ENCODE measurements around the gene MYH14.

MYH14 gene

DNA sequence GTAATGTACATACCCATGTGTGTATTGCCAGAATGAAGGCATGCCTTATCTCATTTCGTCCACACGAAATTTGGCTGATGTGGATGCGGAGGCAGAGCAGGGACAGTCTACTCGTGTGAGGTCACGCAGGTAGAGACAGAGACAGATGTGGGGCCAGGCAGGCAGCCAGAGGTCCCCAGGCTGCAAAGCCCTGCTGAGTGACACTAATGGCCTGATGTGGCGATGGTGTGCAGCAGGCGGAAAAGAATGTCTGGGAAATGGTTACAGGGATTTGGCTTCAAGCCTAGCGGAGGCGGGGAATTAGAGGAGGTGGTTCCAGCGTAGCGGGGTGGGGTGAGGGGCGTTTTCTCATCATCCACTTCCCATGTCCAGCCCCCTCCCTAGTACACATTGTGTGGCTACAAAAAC is 36.1 kb upstream of the MYH14 start:
- Histone ChIP-seq H3K9me3 (ENCODE audit: insufficient read depth, low read length) (no peaks in the 10 kb centered on the region), H3K4me3 (ENCODE audit: insufficient read depth, low read length, poor library complexity, severe bottlenecking) (no peak overlapping the region), H3F3A (ENCODE audit: insufficient read depth) (no peaks in the 10 kb centered on the region), H3K79me2 (ENCODE audit: insufficient read depth, low read length) (no peaks in the 10 kb centered on the region), H3K9ac (ENCODE audit: low read length) (no peak overlapping the region), H4K20me1 (ENCODE audit: low read depth, low read length) (no peaks in the 10 kb centered on the region), H3K4me2 (ENCODE audit: low read depth, low read length, poor library complexity, severe bottlenecking) (no peak overlapping the region), H2AFZ (ENCODE audit: low read depth, low read length, severe bottlenecking) (no peak overlapping the region), H3K27me3 (ENCODE audit: low read length) (no peaks in the 10 kb centered on the region), H3K36me3 (ENCODE audit: low read length) (no peaks in the 10 kb centered on the region), H3K27ac (ENCODE audit: low read depth, low read length) (no peak overlapping the region), H3K9me2 (replicated peaks; ENCODE audit: insufficient read depth, low read length) (no peaks in the 10 kb centered on the region)
- no peak for TF ChIP-seq EZH2phosphoT487 (conservative IDR thresholded peaks at IDR 0.05; ENCODE audit: low read length)
- TF ChIP-seq, protein P1, sequence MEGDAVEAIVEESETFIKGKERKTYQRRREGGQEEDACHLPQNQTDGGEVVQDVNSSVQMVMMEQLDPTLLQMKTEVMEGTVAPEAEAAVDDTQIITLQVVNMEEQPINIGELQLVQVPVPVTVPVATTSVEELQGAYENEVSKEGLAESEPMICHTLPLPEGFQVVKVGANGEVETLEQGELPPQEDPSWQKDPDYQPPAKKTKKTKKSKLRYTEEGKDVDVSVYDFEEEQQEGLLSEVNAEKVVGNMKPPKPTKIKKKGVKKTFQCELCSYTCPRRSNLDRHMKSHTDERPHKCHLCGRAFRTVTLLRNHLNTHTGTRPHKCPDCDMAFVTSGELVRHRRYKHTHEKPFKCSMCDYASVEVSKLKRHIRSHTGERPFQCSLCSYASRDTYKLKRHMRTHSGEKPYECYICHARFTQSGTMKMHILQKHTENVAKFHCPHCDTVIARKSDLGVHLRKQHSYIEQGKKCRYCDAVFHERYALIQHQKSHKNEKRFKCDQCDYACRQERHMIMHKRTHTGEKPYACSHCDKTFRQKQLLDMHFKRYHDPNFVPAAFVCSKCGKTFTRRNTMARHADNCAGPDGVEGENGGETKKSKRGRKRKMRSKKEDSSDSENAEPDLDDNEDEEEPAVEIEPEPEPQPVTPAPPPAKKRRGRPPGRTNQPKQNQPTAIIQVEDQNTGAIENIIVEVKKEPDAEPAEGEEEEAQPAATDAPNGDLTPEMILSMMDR (IDR thresholded peaks at IDR 0.05; ENCODE audit: insufficient read depth, low read length, poor library complexity, severe bottlenecking) = no peak

DNA sequence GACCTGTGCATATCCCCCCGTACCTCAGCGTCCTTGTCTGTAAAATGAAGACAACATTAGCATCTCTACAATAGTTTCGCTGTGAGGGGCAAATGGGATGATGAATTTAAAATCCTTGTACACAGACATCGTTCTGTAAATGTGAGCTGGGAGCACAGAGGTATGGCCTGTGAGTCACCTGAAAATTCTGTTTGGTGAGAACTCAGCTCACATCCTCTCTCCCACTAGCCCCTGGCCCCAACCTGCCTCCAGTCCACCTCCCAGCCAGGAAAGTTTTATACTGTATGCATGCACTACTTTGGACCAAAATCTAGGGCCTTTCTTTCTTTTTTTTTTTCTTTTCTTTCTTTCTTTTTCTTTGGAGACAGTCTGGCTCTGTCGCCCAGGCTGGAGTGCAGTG is 31.7 kb upstream of the MYH14 start:
- Histone ChIP-seq H3F3A (ENCODE audit: insufficient read depth) (no peaks in the 10 kb centered on the region), H3K79me2 (ENCODE audit: insufficient read depth, low read length) (no peaks in the 10 kb centered on the region), H4K20me1 (ENCODE audit: low read depth, low read length) (no peaks in the 10 kb centered on the region), H3K9ac (ENCODE audit: low read length) (no peak overlapping the region), H3K9me2 (replicated peaks; ENCODE audit: insufficient read depth, low read length) (no peaks in the 10 kb centered on the region), H3K4me2 (ENCODE audit: low read depth, low read length, poor library complexity, severe bottlenecking) (no peak overlapping the region), H3K36me3 (ENCODE audit: low read length) (no peaks in the 10 kb centered on the region), H3K27me3 (ENCODE audit: low read length) (no peaks in the 10 kb centered on the region), H3K9me3 (ENCODE audit: insufficient read depth, low read length) (no peaks in the 10 kb centered on the region), H2AFZ (ENCODE audit: low read depth, low read length, severe bottlenecking) (no peak overlapping the region), H3K27ac (ENCODE audit: low read depth, low read length) (no peak overlapping the region), H3K4me3 (ENCODE audit: insufficient read depth, low read length, poor library complexity, severe bottlenecking) (no peak overlapping the region)
- TF ChIP-seq, protein P1 (IDR thresholded peaks at IDR 0.05; ENCODE audit: insufficient read depth, low read length, poor library complexity, severe bottlenecking) = no peak
- TF ChIP-seq EZH2phosphoT487 (conservative IDR thresholded peaks at IDR 0.05; ENCODE audit: low read length) = no peak

DNA sequence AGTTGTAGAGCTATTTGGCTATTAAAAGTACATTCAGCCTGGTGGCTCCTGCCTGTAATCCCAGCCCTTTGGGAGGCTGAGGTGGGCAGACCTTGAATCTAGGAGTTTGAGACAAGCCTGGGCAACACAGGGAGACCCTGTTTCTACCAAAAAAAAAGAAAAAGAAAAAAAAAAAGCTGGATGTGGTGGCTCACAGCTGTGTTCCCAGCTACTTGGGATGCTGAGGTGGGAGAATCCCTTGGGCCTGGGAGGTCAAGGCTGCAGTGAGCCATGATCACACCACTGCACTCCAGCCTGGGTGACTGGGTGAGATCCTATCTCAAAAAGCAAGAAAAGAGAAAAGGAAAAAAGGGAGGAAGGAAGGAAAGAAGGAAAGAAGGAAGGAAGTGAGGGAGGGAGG is 30.7 kb upstream of the MYH14 start:
- no peak overlapping the region for H3K4me2 ChIP-seq (ENCODE audit: low read depth, low read length, poor library complexity, severe bottlenecking)
- no peaks in the 10 kb centered on the region for H3K9me3 ChIP-seq (ENCODE audit: insufficient read depth, low read length)
- H3K79me2 ChIP-seq (ENCODE audit: insufficient read depth, low read length) = no peaks in the 10 kb centered on the region
- no peaks in the 10 kb centered on the region for H3K36me3 ChIP-seq (ENCODE audit: low read length)
- H3K9ac ChIP-seq (ENCODE audit: low read length) = no peak overlapping the region
- no peaks in the 10 kb centered on the region for H3K27me3 ChIP-seq (ENCODE audit: low read length)
- H4K20me1 ChIP-seq (ENCODE audit: low read depth, low read length) = no peaks in the 10 kb centered on the region
- H3F3A ChIP-seq (ENCODE audit: insufficient read depth) = no peaks in the 10 kb centered on the region
- H3K9me2 ChIP-seq (replicated peaks; ENCODE audit: insufficient read depth, low read length) = no peaks in the 10 kb centered on the region
- no peak overlapping the region for H2AFZ ChIP-seq (ENCODE audit: low read depth, low read length, severe bottlenecking)
- TF ChIP-seq EZH2phosphoT487 (conservative IDR thresholded peaks at IDR 0.05; ENCODE audit: low read length) = no peak
- TF ChIP-seq, protein P1 (IDR thresholded peaks at IDR 0.05; ENCODE audit: insufficient read depth, low read length, poor library complexity, severe bottlenecking) = no peak
- no peak overlapping the region for H3K27ac ChIP-seq (ENCODE audit: low read depth, low read length)
- no peak overlapping the region for H3K4me3 ChIP-seq (ENCODE audit: insufficient read depth, low read length, poor library complexity, severe bottlenecking)
